C4-2B (cell line): Measurements from ENCODE around the gene RNASE7.

Source experiments
- CTCF ChIP-seq: fragments of 450-650 bp; conservative IDR thresholded peaks from 2 replicates; pipeline ENCODE4 v1.5.1; 2017; ENCODE audit warnings: mild to moderate bottlenecking
- ZFX ChIP-seq: fragments of 450-650 bp; IDR thresholded peaks from 2 replicates; pipeline ENCODE4 v1.6.1; 2017

DNA sequence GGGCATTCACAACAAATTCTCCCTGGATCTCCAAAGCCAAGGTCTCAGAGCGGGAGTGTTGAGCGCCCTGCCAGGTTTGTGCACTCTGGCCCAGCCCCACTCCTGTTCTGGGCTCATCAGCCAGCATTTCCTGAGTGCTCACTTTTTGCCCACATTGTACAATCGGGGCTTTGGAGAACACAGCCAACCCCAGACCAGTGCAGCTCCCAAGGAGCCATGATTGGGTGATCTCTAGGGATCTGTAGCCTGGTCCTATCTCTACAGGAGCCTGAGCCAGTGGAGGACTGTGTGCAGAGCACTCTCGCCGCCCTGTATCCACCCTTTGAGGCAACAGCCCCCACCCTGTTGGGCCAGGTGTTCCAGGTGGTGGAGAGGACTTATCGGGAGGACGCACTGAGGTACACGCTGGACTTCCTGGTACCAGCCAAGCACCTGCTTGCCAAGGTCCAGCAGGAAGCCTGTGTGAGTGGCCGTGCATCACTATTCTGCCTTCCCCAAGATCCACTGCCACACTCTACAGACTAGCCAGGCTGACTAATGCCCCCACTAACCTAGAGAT, 30.7 kb downstream of the RNASE7 start:
- TF ChIP-seq CTCF (no peak), ZFX (no peak)
